OCI-LY1 (cell line): ENCODE data around the gene SUFU.

Source experiments
- CTCF ChIP-seq: fragments of 200-600 bp; sonication (generic), shearing (Covaris generic); IDR thresholded peaks from 2 replicates; pipeline ENCODE4 v1.5.1; 2017; ENCODE audit warnings: mild to moderate bottlenecking, antibody characterized with exemption, low read length, moderate library complexity, mixed read lengths
- EZH2 ChIP-seq: fragments of 200-600 bp; sonication (generic), shearing (Covaris generic); IDR thresholded peaks from 2 replicates; pipeline ENCODE4 v1.8.0; 2017; ENCODE audit warnings: borderline replicate concordance, mixed run types, mild to moderate bottlenecking, antibody characterized with exemption, low read length, moderate library complexity, mixed read lengths

GRCh38 chr10:102578782-102579181, 75.0 kb downstream of the SUFU start:
- no peak for TF ChIP-seq CTCF
- no peak for TF ChIP-seq EZH2
